GM21723 (cell line): Measurements from ENCODE around the gene ECT2L.

Experiments used
- ATAC-seq: cut with Tn5 transposase; IDR thresholded peaks from one replicate; pipeline ENCODE4 v1.9.1; 2021; ENCODE audit warnings: mild to moderate bottlenecking, moderate library complexity; ENCODE audit not compliant: unreplicated experiment

ECT2L gene, protein sequence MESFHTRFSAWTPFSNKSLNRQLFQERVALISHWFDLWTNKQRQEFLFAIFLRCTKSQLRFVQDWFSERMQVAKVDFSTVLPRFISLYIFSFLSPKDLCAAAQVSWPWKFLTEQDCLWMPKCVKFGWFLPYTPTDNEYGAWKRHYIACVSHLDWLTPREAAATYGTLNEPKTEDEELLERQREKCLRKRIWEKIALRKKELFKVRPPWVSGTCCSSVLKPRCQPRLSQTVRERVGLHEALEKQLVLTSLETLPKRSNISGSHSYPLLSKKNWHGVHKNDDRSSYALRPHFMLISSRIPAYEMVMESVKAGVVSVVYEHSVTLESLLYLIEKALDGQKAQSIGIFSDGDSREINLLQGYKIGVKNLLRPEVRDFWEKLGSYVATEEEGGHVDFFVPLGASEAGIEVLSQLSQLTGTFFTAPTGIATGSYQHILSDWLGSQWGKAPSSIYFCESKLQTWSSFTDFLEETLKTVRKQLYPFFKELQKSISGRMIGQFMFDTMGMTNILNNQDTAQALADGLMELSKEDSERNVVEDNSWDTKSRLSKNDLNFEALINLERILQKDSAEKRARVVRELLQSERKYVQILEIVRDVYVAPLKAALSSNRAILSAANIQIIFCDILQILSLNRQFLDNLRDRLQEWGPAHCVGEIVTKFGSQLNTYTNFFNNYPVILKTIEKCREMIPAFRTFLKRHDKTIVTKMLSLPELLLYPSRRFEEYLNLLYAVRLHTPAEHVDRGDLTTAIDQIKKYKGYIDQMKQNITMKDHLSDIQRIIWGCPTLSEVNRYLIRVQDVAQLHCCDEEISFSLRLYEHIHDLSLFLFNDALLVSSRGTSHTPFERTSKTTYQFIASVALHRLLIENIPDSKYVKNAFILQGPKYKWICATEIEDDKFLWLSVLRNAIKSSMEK

GRCh38 chr6:138795809-138796603, at the start of gene ECT2L:
ECT2L (plus strand) TSS chr6:138796087; CDS start chr6:138813275, 17,188 bp downstream.
- no peak for ATAC-seq

- no peak for ATAC-seq
Measured at GRCh38 chr6:138752017-138752416, 43.9 kb upstream of the ECT2L start.

- no peak for ATAC-seq
Measured at GRCh38 chr6:138757136-138757535, 38.8 kb upstream of the ECT2L start.

- no peak for ATAC-seq
Measured at GRCh38 chr6:138765896-138766655, 29.8 kb upstream of the ECT2L start.

DNA sequence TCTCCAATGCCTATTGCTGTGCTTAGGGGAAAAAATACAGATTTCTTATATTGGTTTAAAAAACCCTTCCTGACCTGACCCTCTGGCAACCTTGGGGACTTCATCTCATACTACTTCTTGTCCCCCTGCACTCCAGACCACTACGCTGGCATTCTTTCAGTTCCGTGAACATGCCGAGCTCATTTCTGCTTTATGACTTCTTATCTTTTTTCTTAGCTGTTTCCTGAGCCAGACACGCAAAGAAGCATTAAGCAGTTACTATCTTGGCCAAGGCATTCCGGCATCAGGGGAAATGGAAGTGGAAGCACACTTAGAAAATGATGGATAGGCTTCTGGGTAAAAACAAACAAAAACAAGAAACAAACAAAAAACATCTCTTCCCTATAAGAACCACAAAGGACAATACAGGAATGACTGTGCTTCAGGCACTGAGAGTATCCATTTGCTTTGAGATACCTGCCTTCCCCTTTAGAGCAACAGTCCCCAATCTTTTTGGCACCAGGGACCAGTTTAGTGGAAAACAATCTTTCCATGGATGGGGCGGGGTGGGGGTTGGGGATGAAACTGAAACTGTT, 26.7 kb upstream of the ECT2L start:
- ATAC-seq = no peak

- peak; percentile 0 for ATAC-seq
Measured at GRCh38 chr6:138772596-138773176, 23.2 kb upstream of the ECT2L start.

GRCh38 chr6:138773177-138774091, 22.5 kb upstream of the ECT2L start, which contains the start of gene CCDC28A:
CCDC28A (plus strand) TSS chr6:138773769; CDS start chr6:138776121, 2,352 bp downstream.
- ATAC-seq = peak; percentile 96

GRCh38 chr6:138774370-138774769, 21.5 kb upstream of the ECT2L start:
- no peak for ATAC-seq

- ATAC-seq = no peak
Measured at GRCh38 chr6:138776659-138777058, 19.2 kb upstream of the ECT2L start.

GRCh38 chr6:138778331-138778730, 17.6 kb upstream of the ECT2L start:
- no peak for ATAC-seq

- no peak for ATAC-seq
Measured at GRCh38 chr6:138782243-138782642, 13.6 kb upstream of the ECT2L start.

- ATAC-seq = no peak
Measured at GRCh38 chr6:138785079-138785478, 10.8 kb upstream of the ECT2L start.

GRCh38 chr6:138785980-138786379, 9.9 kb upstream of the ECT2L start:
- no peak for ATAC-seq

GRCh38 chr6:138787138-138787537, 8.7 kb upstream of the ECT2L start:
- ATAC-seq = no peak

- no peak for ATAC-seq
Measured at GRCh38 chr6:138796771-138797170, 884 bp downstream of the ECT2L start.

- ATAC-seq = no peak
Measured at GRCh38 chr6:138797806-138798446, 2.0 kb downstream of the ECT2L start.

- no peak for ATAC-seq
Measured at GRCh38 chr6:138800377-138801150, 4.7 kb downstream of the ECT2L start.
